ENCODE results near the gene IQCK.

The IQCK gene

DNA sequence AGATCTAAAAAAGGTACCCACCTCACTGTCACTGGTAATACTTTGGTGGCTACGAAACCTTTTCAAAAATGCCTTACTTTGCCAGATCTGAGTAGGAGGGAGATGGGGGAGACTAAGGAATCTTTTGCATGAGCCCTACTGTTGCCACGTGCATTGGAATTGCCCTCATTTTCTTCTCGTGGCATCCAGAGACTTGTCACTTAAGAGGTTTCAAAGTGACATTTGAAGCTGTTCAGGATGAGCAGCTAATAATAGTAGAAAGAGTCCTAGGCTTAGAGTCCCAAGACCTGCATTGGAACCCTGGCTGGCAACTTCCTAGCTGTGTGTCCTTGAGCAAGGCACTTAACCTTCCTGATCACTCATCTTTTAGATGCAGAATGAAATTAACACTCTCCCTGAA is 123.1 kb downstream of the IQCK start:
- no peak for DNase-seq

DNA sequence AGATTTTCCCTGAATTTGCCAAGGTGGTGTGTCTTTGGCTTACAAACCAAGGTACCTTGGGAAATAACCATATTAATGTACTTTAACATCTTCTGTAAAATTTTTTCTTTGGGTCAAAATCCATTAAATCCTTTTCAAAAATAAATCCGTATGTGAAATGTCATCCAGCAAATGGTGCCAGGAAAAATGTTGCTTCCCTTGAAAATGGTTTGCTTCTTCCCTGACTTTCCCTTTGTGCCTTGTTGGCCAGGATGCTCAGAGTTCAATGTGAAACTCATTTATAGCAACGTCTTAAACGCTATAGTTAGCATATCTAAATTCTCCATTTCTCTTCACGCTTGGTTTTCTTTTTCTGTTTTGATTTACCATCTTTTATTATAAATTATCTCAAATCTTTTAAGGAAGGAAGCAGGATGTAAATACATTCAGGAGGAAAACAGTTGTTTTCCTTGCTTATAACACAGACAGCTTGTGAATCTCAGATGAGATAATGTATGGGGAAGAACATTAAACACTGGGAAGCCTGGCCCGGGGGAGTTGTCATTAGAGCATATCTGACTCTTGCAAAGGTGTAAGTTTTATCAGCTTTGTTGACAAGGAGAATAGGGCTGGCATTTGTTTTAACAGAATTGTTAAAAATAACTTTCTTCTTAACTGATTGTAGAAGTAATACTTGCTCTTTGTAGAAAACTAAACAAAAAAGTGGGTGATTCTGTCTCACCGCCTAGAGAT is 124.5 kb downstream of the IQCK start:
- DNase-seq, result no peak

DNA sequence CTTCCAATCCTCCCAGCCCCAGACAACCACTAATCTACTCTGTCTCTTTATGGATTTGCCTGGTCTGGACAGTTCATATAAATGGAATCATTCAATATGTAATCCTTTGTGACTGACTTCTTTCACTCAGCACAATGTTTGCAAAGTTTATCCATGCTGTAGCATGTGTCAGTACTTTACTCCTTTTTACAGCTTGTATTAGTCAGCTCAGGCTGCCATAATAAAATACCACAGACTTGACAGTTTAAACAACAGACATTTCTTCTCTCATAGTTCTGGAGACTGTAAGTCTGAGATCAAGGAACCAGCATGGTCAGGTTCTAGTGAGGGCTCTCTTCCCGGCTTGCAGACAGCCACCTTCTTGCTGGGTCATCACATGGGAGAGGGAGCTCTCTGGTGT is 125.3 kb downstream of the IQCK start:
- no peak for DNase-seq

DNA sequence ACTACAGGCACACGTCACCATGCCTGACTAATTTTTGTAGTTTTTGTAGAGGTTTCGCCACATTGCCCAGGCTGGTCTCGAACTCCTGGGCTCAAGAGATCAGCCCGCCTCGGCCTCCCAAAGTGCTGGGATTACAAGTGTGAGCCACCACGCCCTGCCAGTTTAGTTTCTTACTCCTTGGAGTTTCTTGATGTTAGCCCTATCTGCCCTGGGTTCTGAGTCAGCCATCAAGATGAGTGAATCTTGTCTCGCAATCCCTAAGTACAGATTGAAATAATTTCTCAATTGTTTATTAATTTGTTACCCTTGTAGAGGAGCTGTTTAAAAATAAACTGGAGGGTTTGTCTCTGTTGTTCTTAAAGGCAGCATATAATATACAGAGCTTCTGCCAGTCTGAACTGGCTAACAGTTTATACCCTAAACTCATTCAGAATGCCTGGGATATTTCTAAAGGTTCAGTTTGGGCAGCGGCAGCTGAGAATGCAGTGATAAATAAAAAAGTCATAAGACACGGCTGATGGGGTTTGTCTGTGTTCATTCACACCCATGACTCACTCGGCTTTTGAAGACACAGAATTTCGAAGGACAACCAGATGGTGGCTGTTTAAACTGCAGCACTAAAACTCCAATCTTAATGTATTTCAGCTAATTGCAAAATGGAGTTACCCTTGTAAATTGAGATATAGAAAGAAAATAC is 127.0 kb downstream of the IQCK start:
- no peak for DNase-seq

DNA sequence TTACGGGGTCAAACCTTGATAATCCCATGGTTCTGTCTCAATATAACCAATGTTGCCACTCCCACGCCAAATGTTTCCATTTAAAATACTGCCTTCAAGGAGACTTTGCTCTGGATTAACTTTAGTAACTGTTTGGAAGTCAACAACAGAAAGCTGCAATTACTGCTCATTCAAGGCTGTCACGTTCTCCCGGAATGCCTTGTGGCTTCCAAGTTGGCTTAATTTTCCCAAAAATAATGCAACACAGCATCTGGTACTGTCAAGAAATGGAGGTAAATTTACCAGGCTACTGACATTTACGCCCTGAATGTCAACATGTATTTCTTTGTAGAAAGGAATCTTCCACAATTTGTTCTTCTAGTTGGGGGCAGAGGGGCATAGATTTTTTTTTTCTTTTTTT is 128.4 kb downstream of the IQCK start:
- no peak for DNase-seq

DNA sequence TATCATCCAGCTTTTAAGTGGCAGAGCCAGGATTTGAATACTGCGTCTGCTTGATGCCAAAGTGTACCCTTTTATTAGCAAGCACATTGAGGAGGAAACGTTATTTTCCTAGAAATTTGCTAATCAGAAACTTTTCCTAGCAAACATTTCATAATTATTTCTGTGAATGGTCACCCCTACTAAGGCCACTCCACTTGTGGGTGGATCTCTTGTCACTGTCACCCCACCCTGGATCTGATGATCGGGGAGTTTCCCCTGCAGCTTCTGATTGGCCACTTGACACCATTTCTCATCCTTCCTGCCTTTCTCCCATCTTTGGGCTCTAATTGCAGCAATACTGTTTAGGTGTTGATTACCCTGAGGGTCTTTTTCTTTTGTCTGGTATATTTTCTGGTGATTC is 130.7 kb downstream of the IQCK start:
- DNase-seq, result no peak

DNA sequence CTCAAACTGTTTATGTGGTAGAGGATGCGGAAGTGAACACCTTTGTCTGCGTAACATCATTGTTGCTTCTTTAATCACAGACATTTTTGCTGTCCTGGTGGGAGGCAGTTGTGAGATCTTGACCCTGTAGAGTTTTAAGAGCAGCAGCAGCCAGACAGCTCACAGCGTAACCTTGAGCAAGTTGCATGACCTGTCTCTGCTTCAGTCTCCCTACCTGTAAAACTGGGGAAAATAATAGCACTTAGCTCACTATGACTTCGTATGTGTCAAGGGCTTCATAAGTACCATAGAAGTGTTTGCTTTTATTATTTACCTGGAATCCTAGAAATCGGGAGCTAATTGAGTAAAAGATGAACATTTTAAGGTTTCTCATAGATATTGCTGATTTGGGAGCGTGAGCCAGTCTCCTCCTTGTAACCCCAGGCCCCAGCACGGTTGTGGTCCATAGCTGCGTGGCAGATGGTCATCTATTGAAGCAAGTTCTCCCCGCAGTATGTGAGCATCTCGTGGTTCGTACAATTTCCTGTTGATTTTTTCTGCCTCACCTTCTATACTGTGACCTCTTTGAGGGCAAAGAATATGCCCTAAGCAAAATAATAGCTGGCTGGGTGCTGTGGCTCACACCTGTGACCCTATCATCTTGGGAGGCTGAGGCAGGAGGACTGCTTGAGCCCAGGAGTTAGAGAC is 132.2 kb downstream of the IQCK start:
- no peak for DNase-seq

DNA sequence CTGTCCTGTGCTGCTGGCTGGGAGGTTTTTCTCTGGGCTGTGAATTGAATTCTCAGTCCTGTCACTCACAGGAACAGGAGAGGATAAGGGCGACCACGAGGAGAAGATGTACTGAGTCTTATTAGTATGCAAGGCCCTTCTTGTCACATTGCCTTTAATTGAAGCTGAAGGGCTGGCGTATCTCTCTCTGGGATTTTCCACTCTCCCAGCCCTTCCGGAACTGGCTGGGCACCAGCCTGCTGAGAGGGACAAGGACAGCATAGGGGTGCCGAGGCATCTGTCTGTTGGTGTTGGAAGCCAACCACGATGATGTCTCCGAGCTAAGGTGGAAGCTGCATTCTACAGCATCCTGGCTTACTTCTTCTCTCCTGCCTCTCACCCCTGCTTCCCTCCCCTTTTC is 133.4 kb downstream of the IQCK start:
- no peak for DNase-seq

DNA sequence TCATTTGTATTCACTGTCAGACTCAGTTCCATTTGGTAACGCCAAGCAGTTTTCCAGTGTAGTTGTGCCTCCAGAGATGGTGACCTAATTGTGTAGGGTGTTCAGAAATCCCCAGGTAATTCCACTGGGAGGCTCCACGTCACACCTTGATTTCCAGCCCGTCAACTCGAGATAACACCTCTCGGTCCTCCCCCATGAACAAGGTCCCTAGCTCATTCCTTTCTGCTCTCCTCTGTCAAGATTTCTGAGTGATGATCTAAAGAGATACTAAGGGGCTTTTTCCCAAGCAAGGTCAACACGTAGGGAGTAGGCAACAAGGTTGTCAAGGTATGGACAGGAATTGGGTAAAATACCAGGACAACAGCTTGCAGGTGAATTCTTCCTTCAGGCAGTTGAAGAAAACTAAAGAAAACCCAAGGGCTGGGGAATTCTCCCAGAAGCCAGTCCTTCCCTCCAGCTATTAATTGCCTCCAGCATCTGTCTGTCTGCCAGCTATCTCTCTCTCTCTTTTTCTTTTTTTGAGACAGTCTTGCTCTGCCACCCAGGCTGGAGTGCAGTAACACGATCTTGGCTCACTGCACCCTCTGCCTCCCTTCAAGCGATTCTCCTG is 135.2 kb downstream of the IQCK start:
- no peak for DNase-seq

DNA sequence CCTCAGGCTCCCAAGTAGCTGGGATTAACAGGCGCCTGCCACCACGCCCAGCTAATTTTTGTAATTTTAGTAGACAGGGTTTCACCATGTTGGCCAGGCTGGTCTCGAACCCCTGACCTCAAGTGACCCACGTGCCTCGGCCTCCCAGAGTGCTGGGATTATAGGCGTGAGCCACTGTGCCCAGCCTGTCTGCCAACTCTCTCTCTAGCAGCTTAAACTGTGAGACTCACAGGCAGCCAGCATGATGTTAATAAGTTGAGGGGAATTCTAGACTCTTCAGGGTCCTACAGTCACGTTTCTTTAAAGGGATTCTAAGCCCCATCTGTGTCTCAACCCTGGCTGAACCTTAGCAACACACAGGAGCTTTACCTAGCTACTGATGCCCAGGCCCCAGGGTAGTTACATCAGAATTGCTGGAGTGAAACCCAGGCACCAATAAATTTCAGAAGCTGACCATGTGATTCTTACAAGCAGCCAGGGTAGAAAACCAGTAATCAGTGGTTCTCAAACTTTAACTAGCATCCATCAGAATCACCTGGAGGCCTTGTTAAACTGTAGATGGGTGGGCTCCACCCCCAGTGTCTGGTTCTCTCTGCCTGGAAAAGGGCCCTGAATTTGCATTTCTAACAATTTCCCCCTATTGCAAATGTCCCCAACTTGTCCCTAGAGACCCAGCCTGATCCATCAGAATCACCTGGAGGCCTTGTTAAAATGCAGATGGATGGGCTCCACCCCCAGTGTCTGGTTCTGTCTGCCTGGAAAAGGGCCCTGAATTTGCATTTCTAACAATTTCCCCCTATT is 135.9 kb downstream of the IQCK start:
- DNase-seq, result no peak

DNA sequence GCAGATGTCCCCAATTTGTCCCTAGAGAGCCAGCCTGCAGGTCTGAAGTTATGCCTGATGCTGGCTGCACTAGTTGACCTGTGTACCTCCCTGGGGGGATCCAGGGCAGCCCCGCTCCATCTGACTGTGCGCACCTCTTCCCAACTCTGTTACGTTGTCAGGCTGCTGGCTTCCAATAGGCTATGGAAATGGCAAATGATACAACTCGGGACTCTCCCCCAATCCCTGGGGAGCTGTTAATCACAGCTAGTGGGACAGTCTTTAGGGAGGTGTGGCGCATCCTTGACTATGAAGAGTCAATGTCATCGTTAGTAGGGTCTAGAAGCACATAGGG is 136.4 kb downstream of the IQCK start:
- DNase-seq, result no peak

DNA sequence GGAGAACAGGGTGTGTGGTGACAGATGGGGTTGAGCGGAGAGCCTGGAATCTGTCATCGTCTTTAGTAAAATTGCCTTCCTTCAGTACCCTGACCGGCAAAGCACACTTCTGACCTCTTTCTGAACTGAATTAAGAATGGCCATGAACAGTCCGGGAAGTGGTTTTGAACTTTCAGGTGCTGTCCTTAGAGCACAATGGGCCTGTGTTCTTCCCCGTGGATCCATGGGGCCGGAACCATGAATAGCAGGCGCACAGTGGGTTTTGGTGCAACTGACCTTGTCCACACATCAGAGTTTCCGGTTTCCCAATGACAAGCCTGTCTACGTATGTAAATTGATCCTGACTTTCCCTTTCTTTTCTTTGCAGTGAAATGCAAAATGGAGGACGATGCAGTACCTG is 138.0 kb downstream of the IQCK start:
- no peak for DNase-seq

DNA sequence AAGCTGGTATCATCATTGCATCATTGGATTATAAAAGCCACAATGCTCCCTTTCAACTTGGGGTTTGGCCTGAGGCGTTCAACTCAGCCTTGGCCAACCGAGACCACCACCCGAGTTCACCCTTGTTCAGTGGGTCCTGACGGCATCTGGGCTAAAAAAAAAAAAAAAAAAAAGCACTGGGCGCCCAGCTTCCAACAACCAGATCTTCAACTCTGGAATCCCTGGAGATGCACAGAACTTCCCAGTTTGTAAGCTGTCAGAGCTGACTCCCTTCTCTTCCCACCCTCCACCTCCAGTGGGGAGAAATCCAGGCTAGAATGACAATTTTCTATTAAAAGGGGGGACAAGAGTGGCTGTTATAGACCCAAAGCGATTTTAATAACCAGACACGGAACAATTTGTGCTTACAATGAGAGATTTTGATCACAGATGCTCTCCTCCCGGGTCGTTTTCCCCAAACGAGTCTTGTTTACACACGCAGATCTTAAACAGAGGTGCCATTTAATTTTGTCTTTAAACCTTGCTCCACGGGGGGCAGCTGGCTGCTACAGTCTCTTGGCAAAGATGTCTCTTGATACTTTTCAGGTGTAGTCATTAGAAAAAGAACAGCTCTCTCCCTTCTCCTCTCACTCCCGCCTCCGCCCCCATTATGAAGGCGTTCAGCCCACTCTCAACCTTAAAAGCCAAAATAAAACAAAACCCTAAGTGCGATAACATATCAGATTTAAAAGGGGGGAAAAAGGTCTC is 139.7 kb downstream of the IQCK start:
- no peak for DNase-seq

DNA sequence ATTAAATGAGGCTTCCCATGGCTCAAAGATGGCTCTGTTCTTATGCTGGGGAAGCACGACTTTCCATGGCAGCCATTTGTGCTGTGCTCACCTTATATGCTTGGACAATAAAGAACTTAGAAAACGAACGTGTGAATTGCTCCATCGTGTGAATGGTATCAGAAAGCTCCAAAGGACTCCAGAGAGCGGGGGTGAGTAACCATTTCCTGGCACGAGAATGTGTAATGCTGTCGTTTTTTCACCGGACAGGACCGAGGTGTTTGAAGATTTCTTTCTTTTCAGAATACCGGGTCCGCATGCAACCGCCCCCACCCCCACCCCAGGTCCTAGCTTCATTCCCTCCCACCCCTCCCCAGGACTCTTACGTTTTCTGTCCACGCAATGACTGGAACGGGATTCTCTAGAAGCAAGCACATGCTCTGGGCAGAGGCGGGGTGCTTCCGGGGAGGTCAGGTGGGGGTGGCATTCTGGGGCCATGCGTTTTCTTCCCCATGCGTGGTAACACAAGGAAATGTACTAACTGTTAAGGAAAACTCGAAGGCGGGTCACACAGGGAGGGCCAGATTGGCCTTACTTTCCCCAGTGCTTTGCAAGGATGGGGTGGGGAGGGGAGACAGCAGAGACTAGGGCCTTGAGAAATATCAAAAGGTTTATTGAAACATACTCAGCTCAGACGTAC is 140.4 kb downstream of the IQCK start:
- no peak for DNase-seq

DNA sequence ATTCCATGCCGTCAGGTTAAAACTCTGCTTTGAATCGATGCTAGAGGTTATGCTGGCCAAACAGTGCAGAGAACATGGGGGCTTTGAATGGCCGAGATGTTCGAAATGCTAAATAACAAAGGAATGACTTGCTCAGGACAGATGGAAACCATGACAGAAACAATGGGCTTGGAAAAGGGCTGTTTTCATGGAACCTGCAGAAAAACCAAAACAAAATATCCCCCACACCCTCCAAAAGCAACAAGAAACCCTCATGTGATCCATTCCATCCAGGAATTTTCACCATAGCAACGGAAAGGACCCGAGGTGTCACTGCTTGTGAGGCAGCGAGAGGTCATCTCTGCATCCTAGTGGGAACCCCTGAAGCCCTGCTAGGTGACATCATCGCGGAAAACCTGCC is 141.1 kb downstream of the IQCK start:
- no peak for DNase-seq

DNA sequence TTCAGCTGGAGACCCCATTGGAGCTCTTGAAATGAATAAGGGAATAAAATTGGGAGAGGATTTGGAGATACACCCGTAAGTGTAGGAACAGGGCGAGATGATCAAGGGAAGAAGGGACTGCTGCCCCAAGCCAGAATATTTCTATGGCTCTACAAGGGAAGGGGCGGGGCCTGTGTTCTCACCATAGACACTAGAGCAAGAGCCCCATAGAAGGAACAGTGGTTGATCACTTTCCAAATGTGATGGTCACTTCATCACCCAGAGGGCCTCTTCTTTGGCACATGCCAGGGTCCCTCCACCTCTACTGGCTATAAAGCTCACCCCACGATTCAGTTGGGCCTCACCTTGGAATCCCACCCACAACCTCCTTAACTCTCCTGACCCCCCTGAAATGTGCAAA is 141.5 kb downstream of the IQCK start:
- DNase-seq, result no peak

DNA sequence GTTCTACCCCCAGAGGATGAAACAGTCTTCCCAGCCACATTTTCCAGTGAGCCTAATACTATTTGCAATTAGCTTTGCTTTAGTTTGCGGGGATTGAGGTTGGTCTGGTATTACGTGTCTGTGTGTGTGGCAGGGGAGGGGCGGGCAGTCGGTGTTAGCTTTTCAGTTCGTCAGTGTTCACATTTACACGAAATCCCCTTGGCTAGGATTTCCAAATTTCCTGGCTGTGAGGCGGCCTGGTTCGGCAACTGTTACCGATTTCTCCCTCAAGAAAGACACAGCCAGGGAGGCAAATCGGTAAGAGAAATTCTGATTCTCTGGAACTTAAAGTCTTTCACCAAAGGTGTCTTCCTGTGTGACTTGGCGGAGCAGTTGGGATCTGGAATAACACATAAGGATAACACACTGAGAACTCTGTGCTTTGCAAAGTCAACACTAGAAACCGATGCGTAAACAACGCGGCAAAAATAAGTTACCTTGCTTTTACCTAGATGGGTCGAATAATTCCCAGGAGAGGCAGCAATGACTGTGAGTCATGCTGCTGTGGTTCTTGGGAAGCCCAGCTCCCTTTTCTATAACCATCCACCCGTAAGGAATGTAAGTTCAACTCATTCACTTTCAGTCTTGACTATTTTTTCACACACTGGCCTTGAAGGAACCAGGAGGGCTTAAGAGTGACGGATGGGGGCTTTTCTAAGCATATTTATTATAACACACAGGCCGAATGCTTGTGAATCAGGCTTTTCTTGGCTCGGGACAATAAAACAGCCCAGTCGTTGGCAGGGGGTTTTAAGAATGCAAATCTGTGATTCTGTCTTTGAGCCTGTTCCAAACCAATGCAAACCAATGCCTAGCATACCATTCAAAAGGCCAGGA is 142.3 kb downstream of the IQCK start:
- DNase-seq, result no peak

DNA sequence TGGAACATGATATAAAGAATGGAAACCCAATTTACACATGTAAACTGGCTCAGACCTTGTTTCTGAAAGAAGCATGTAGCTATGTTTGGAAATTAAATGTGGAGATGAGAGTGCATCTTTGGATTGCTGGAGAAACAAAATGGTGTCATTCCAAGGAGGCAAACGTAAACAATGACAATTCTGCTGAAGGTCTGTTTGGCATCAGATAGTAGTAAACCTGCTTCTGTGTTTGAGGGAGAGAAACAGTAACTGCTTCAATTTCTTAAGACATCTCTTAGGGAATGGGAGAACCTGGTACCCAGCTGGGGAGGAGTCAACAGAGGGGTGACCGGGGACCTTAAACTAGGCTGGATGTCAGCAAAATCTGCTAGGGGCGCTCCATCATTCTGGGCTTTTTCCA is 143.1 kb downstream of the IQCK start:
- no peak for DNase-seq

DNA sequence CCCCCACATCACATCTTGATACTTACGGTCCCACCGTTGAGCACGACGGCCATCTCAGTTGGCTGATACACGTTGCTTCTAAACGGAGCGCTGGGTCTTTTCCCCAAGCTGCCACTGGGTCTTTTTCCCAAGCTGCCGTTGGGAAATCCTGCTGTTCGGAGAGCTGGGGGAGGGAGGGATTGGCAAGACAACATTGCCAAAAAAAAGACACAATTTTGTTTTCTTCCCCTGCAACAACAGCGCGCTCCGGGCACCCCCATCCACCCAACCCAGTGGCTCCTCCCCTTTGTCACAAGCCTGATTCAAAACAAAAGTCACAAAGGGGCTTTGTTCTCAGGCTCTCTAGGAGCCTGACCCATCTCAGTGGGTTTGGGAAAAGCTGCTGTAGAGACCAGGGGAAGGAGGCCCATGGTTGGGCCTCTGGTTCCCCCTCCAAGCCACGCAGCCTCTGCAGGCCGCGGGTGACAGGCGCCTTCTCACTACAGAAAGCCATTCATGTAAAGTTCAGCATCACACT is 143.8 kb downstream of the IQCK start:
- DNase-seq, result no peak

DNA sequence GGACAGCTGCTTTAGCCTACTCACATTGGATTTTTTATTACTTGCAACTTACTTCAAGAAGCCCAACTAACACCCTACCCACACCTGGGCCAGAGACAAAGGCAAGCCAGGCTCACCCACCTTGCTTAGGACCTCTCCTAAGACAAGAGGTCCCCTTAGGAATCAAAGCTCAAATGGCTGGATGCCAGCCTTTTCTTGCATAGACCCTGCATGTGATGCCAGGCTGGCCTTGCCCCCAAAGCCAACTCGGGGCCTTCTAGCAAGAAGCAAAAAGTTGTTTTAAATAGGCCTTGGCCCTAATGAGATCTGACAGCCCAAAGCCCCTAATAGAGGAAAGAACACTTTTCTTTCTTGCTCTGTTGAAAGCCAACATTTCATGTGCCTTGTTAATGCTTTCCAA is 145.9 kb downstream of the IQCK start:
- no peak for DNase-seq

DNA sequence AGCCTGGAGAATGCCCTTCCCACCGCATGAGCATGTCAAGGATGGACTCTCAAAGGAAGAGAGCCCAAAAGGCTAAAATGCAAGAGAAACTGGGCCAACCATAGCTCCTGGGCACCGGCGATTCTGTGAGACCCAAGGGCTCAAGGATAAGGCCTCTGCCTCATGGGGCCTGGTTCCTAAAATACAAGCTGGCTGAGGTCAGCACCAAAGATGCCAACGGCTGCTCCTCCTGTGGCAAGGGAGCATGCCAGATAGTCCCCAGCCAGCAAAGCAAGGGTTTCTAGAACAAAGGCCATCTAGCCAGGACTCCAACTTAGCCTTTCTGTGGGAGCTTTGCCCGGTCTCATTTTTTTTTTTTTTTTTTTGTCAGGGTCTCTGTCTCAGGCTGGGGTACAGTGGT is 146.5 kb downstream of the IQCK start:
- no peak for DNase-seq

All from activated naive CD4-positive, alpha-beta T cell treated with Interleukin-2 at 50 U/mL for 16 hours (primary cell).